ENCODE results near the gene SPART.
"Not testable (repeated sequence)": the region's sequence is repeated elsewhere in the genome, so short reads cannot be mapped to it uniquely, and the experiment has no call there.

Gene SPART

DNA sequence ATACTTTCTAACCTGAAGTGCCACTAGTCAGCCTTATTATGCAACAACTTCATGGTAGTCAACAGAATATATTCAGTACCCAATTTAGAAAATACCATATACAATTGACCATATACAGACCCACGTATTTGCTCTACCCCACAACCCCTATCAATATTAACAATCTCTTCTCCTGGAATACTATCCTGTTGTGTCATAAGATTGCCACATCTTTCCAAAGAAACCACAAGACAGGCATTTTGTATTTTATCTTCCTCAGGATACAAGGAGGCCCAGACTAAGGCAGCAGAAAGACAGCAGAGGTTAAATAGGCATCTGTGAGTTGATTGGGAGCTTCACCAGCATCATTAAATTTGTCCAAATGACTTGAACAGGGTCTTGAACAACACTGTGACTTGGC, 4.5 kb downstream of the SPART start:
- ChIA-PET CTCF (no interaction called here), POLR2A (ENCODE audit: low non-redundant PET) (no interaction called here)
- DNase-seq (ENCODE audit: low spot score): peak; percentile 19
- no peak overlapping the region for H3K27ac ChIP-seq
- TF ChIP-seq, protein P1, sequence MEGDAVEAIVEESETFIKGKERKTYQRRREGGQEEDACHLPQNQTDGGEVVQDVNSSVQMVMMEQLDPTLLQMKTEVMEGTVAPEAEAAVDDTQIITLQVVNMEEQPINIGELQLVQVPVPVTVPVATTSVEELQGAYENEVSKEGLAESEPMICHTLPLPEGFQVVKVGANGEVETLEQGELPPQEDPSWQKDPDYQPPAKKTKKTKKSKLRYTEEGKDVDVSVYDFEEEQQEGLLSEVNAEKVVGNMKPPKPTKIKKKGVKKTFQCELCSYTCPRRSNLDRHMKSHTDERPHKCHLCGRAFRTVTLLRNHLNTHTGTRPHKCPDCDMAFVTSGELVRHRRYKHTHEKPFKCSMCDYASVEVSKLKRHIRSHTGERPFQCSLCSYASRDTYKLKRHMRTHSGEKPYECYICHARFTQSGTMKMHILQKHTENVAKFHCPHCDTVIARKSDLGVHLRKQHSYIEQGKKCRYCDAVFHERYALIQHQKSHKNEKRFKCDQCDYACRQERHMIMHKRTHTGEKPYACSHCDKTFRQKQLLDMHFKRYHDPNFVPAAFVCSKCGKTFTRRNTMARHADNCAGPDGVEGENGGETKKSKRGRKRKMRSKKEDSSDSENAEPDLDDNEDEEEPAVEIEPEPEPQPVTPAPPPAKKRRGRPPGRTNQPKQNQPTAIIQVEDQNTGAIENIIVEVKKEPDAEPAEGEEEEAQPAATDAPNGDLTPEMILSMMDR (conservative IDR thresholded peaks at IDR 0.05; ENCODE audit: low read depth): no peak

DNA sequence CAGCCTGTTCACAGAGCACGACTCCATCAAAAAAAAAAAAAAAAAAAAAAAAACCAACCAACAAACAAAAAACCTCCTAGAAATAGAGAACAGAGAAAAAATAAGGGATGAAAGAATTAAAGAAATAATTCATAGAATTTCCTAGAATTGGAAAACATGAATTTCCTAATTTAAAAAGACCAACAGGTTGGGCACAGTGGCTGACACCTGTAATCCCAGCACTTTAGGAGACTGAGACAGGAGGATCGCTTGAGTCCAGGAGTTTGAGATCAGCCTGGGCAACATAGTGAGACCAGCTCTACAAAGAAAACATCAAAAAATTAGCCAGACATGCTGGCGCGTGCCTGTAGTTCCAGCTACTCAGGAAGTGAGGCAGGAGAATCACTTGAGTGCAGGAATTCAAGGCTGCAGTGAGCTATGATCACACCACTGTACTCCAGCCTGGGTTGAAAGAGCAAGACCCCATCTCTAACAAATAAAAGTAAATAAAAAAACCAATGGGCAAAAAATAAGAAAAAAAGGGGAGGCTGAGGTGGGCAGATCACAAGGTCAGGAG, 6.5 kb downstream of the SPART start:
- TF ChIP-seq, protein P1 (conservative IDR thresholded peaks at IDR 0.05; ENCODE audit: low read depth): no peak
- no peak overlapping the region for H3K27ac ChIP-seq
- no peak for DNase-seq (ENCODE audit: low spot score)
- ChIA-PET POLR2A (ENCODE audit: low non-redundant PET) (no interaction called here), CTCF (no interaction called here)

DNA sequence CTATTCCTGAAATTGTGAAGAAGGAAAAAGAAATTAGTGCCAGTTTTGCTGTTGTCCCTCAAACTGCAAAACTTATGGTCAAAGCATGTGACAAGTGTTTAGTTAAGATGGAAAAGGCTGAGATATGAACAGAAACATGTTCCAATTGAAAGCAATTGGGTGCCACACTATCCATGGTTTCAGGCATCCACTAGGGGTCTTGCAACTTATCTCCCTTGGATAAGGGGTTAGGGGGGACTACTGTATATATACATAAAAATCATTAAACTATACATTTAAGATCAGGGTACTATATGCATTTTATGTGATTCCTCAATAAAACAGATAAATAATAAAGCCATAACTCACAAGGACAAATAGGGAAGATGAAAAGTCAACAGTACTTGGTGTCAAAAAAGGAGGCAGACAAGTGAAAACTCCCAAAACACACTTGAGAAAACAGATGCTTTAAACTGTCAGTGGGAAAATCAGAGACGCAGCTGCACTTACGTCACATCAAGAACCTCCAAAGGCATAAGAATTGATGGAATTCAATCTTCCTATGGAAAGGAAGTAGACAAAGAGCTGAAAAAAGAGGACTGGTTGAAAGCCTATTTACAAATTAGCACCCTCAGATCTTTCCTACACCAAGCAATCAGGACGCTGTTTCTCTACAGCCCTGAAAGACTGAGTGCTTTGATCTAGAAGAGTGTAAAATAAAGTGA, 8.1 kb downstream of the SPART start:
- ChIA-PET POLR2A (ENCODE audit: low non-redundant PET) (no interaction called here), CTCF (no interaction called here)
- DNase-seq (ENCODE audit: low spot score): no peak
- no peak overlapping the region for H3K27ac ChIP-seq
- TF ChIP-seq, protein P1 (conservative IDR thresholded peaks at IDR 0.05; ENCODE audit: low read depth): no peak

DNA sequence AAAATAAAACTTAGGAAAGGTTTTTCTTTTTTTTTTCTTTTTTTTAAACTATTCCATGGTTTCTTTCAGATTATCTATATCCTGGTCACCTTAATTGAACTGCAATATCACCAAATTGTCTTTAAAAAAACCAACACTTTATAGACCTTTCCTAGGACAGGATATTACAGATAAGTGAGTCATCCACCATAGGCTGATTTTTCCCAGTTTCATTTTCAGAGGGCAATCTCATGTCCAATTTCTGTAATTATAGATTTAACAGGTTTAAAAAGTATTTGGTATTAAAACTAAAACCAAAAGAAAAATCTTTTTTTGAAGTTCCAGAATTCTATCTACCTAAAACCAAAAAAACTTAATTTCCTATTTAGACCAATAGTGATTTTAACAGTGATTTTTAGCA, 13.2 kb downstream of the SPART start:
- no peak overlapping the region for H3K27ac ChIP-seq
- CTCF ChIA-PET: no interaction called here
- TF ChIP-seq, protein P1 (conservative IDR thresholded peaks at IDR 0.05; ENCODE audit: low read depth): no peak
- POLR2A ChIA-PET (ENCODE audit: low non-redundant PET): no interaction called here
- peak; percentile 67 for DNase-seq (ENCODE audit: low spot score)

GRCh38 chr13:36332255-36332654, 13.9 kb downstream of the SPART start:
- H3K27ac ChIP-seq; DNase-seq (ENCODE audit: low spot score); POLR2A ChIA-PET (ENCODE audit: low non-redundant PET): not testable (repeated sequence)
- CTCF ChIA-PET: interaction anchor here (0.5 kb wide), 1 partner anchor 35 kb away, joined by 5 read pairs; no protein-coding TSS in a partner anchor

- no peak overlapping the region for H3K27ac ChIP-seq
- TF ChIP-seq, protein P1 (conservative IDR thresholded peaks at IDR 0.05; ENCODE audit: low read depth): no peak
- ChIA-PET CTCF (no interaction called here), POLR2A (ENCODE audit: low non-redundant PET) (no interaction called here)
- no peak for DNase-seq (ENCODE audit: low spot score)
These were observed 14.9 kb downstream of the SPART start for GRCh38 chr13:36331280-36331679.

GRCh38 chr13:36329361-36329760, 16.8 kb downstream of the SPART start:
- TF ChIP-seq, protein P1 (conservative IDR thresholded peaks at IDR 0.05; ENCODE audit: low read depth): no peak
- no peak overlapping the region for H3K27ac ChIP-seq
- DNase-seq (ENCODE audit: low spot score): no peak
- ChIA-PET CTCF (no interaction called here), POLR2A (ENCODE audit: low non-redundant PET) (no interaction called here)
